Activated CD4-positive, alpha-beta T cell treated with anti-CD3 and anti-CD28 coated beads for 36 hours (primary cell): Measurements from ENCODE around the gene POC1B. TPM values are rescaled to one million over a fixed set of nuclear protein-coding genes. Genes with fewer than 3 reads are reported as not detected.

ENCODE experiments used
- total RNA-seq, 2 experiments: library from RNA; stranded (reverse); gene quantifications; one replicate each; pipeline ENCODE4 v1.2.3, GENCODE V29; 2021

Gene POC1B
- total RNA-seq, 2 experiments from 2014 or later, result 31.1 to 47.5 TPM

Other genes with a start within 250 kb of the POC1B start
- 10 to 100 TPM; 49.9 to 60.9 TPM for gene DUSP6, start 173.5 kb downstream of the POC1B start, total RNA-seq
- 1 to 10 TPM; 3.0 to 4.6 TPM for gene GALNT4, start 1.3 kb downstream of the POC1B start, total RNA-seq
- 10 to 100 TPM; 18.8 to 19.7 TPM for gene ATP2B1, start 182.8 kb upstream of the POC1B start, total RNA-seq